ENCODE measurements around the gene SP6. TPM values are rescaled to one million over a fixed set of nuclear protein-coding genes. Genes with fewer than 3 reads are reported as not detected.

Gene SP6
- total RNA-seq, 4 donors from 2014 or later = 6.6 to 29.3 (median 19.9) TPM

DNA sequence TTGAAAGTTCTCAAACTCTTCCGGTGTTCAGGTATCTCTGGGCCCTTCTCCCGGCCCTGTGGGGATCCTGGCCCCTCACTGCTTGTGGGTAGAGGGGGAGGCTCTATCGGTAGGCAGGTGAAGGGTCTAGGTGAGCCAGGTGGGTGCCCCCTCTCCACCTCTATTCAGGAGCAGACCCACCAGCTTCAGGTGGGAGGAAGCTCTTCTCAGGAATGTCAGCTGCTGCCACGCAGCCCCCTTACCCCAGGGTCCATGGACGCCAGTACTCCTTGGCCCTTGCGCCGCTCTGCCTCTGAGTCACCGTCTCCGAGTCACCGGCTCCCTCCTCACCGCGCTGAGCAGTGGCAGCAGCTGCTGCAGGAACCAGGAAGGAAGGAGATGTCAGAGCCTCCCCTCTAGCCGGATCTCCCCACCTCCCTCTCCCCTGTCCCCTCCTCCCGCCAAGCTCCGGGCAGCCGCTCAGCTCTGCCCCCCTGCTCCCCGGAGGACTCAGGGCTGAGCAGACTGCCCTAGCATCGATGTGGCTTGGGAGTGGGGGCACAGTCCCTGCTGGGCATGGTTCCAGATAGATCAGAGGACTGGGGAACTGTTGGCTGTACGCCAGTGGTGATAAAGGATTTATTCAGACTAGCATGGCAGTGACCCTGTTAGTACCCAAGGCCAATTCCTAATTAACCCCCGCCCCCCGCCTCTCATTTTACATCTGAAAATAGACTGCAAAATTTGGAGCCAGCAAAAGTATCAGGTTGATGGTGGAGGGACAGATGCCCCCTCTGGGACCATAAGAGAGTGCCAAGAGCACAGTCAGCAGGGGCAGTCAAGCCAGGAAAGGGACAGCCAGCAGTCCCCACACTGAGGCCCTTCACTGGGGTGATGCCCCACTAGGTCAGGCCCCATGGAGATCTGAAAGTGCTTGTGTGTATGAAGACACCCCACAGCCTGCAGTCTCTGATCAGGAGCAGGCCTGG, 29.3 kb downstream of the SP6 start, which contains the start of gene OSBPL7:
Gene OSBPL7, minus strand, starts transcription at position 371 of the 968 bp plus-strand sequence. CDS start 1,516 bp downstream, outside the sequence.
- DNase-seq (ENCODE audit: low spot score in 2 of 2) = peak in 1 of 2 donors; percentile 79
- peaks cover 23% of the 10 kb centered on the region for H3K4me1 ChIP-seq
- TF ChIP-seq EP300 (IDR thresholded peaks at IDR 0.05) (no peak), POLR2A (IDR thresholded peaks at IDR 0.05) (no peak), POLR2AphosphoS5 (IDR thresholded peaks at IDR 0.05) (no peak)
- TF ChIP-seq, protein P1, sequence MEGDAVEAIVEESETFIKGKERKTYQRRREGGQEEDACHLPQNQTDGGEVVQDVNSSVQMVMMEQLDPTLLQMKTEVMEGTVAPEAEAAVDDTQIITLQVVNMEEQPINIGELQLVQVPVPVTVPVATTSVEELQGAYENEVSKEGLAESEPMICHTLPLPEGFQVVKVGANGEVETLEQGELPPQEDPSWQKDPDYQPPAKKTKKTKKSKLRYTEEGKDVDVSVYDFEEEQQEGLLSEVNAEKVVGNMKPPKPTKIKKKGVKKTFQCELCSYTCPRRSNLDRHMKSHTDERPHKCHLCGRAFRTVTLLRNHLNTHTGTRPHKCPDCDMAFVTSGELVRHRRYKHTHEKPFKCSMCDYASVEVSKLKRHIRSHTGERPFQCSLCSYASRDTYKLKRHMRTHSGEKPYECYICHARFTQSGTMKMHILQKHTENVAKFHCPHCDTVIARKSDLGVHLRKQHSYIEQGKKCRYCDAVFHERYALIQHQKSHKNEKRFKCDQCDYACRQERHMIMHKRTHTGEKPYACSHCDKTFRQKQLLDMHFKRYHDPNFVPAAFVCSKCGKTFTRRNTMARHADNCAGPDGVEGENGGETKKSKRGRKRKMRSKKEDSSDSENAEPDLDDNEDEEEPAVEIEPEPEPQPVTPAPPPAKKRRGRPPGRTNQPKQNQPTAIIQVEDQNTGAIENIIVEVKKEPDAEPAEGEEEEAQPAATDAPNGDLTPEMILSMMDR (IDR thresholded peaks at IDR 0.05) = no peak

DNA sequence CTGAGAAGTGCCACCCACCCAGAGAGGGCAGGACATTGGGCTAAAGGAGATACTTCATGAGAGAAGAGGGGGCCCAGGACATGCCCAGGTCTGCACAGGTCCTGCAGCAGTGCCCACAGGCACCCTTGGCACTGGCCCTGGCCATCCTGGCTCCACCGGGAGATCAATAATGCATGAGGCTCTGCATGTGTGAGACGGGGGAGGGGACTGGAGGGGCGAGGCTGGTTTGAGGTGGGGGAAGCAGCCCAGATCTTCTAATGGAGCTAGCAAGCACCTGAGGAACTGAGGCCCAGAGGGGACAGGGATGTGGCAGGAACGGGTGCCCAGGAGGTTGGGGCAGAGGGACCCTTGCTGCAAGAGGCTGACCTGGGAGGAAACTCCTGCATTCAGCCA, 29.9 kb downstream of the SP6 start:
- 19% methylated on average over 4 of the region's 4 CpGs for WGBS
- Histone ChIP-seq H3K4me3 (peak overlapping the region; percentile 45), H3K27ac (no peak overlapping the region), H3K9me3 (no peaks in the 10 kb centered on the region), H3K27me3 (no peaks in the 10 kb centered on the region), H3K36me3 (peaks cover 57% of the 10 kb centered on the region), H3K4me1 (peaks cover 23% of the 10 kb centered on the region)
- no peak for DNase-seq (ENCODE audit: low spot score in 2 of 2)
- TF ChIP-seq, protein P1 (IDR thresholded peaks at IDR 0.05) = no peak
- TF ChIP-seq POLR2AphosphoS5 (IDR thresholded peaks at IDR 0.05) (no peak), EP300 (IDR thresholded peaks at IDR 0.05) (no peak), POLR2A (IDR thresholded peaks at IDR 0.05) (no peak)

More for the DNA sequence above, 29.3 kb downstream of the SP6 start, which contains the start of gene OSBPL7:
- Histone ChIP-seq H3K9me3 (no peaks in the 10 kb centered on the region), H3K27ac (no peak within 1 kb of the TSS), H3K4me3 (peak within 1 kb of the TSS; percentile 45), H3K27me3 (no peaks in the 10 kb centered on the region), H3K36me3 (peaks cover 57% of the 10 kb centered on the region)
- 9% methylated on average over 17 of the region's 21 CpGs for WGBS

DNA sequence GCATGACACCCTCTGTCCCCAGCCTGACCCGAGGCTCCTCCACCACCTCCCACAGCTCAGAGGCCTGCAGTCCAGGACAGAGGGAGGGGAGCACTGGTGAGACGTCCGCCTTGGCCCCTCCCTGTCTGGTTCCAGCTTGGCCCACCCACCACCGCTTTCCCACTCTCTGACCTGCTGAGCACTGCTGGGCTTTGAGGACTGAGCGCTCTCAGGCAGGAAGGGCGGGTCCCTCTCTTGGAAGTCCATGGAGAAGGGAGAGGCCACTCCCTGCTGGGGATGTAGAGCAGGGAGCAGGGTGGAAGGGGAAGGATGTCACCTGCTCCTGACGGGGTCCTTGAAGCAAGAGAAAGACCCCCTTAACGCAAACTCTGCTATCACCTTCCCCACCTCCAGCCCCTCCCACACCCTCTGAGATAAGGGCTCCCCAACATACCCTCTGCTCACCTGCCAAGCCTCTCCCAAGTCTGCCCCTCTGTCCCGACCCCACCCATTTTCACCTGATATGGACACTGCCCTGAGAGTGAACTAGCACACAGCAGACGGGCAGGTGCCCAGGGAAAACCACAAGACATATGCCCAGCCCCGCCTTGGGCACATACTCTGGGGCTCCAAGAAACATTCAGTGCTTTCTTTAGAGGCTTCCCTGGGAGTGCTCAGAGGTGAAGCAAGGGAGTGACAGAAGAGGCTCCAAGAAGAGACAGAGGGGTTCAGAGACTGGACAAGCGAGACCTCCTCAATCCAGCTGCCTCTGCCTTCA, 30.8 kb downstream of the SP6 start:
- H3K36me3 ChIP-seq = peaks cover 57% of the 10 kb centered on the region
- H3K4me1 ChIP-seq = peaks cover 23% of the 10 kb centered on the region
- H3K9me3 ChIP-seq = no peaks in the 10 kb centered on the region
- H3K4me3 ChIP-seq = peak overlapping the region; percentile 45
- DNase-seq (ENCODE audit: low spot score in 2 of 2) = no peak
- no peak overlapping the region for H3K27ac ChIP-seq
- no peak for TF ChIP-seq POLR2AphosphoS5 (IDR thresholded peaks at IDR 0.05)
- WGBS = 52% methylated on average over 8 of the region's 12 CpGs
- no peaks in the 10 kb centered on the region for H3K27me3 ChIP-seq

DNA sequence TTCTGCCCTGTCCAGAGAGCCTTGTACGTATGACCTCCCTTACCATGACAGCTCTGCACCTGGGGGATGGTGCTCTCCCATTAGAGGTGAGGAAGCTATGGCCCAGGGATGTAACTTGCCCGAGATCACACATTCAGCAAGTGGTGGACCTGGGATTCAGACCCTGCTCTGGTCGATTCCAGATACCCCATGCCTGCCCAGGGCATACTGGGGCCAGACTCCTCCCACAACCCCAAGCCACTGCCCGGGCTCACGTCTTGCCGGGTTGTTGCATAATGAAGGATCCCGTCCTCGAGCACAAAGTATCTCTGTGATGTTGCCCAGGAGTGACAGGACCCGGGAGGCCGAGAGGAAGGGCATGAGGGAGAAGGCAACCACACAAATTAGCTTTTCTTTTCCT, 31.5 kb downstream of the SP6 start:
- Histone ChIP-seq H3K9me3 (no peaks in the 10 kb centered on the region), H3K4me3 (no peak overlapping the region), H3K27me3 (no peaks in the 10 kb centered on the region), H3K4me1 (peaks cover 23% of the 10 kb centered on the region), H3K36me3 (peaks cover 58% of the 10 kb centered on the region), H3K27ac (no peak overlapping the region)
- TF ChIP-seq POLR2A (IDR thresholded peaks at IDR 0.05) = no peak
- TF ChIP-seq, protein P1 (IDR thresholded peaks at IDR 0.05) = no peak
- TF ChIP-seq EP300 (IDR thresholded peaks at IDR 0.05) = no peak
- TF ChIP-seq POLR2AphosphoS5 (IDR thresholded peaks at IDR 0.05) = no peak
- no peak for DNase-seq (ENCODE audit: low spot score in 2 of 2)
- 87% methylated on average over 8 of the region's 10 CpGs for WGBS

DNA sequence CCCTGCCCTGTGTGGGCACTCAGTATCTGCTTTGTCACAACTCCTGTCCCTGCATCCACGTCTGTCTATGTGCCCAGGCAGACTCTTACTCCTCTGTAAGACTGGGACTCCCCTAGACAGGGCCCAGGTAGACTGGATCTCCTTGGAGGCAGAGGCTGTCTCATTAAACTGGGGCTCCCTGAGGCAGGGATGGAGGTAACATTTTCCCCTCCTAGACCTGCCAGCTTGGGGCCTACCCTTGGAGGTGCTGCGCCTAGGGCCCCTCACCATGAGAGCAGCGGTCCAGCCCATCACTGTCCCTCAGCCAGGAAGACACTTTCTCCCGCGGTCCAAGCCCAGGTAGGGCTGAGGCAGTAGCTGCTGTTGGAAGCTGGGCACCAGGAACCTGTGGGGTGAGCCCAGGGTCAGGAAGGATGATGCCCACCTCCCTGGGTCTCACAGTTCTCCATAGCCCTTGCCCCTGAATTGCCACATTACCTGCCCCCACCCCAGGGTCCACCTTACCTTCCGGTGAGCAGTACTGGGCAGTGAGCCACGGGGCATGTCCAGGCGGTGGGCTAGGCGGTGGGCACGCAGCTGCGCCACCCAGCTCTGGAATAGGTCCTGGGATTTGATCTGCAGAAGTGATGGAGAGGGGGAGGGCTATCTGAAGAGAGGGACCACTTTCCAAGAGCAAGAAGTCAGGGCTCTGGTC, 32.8 kb downstream of the SP6 start:
- TF ChIP-seq POLR2A (IDR thresholded peaks at IDR 0.05) = no peak
- TF ChIP-seq, protein P1 (IDR thresholded peaks at IDR 0.05) = no peak
- TF ChIP-seq POLR2AphosphoS5 (IDR thresholded peaks at IDR 0.05) = no peak
- no peak for TF ChIP-seq EP300 (IDR thresholded peaks at IDR 0.05)
- no peaks in the 10 kb centered on the region for H3K9me3 ChIP-seq
- no peaks in the 10 kb centered on the region for H3K27me3 ChIP-seq
- DNase-seq (ENCODE audit: low spot score in 2 of 2) = no peak
- 38% methylated on average over 1 of the region's 11 CpGs for WGBS
- H3K4me1 ChIP-seq = peaks cover 23% of the 10 kb centered on the region
- peaks cover 51% of the 10 kb centered on the region for H3K36me3 ChIP-seq
- no peak overlapping the region for H3K27ac ChIP-seq
- H3K4me3 ChIP-seq = no peak overlapping the region
